ENCODE results near the gene ZNF862. TPM values are rescaled to one million over a fixed set of nuclear protein-coding genes. Genes with fewer than 3 reads are reported as not detected.

The ZNF862 gene
- total RNA-seq, 1 donor from 2014 or later, result 30.5 TPM

- intact Hi-C loops (cut with micrococcal nuclease), result loop anchor here (5.0 kb wide), 1 partner anchor 468 kb away; no protein-coding TSS in a partner anchor
Observed at GRCh38 chr7:149809215-149809614, 29.0 kb upstream of the ZNF862 start.

DNA sequence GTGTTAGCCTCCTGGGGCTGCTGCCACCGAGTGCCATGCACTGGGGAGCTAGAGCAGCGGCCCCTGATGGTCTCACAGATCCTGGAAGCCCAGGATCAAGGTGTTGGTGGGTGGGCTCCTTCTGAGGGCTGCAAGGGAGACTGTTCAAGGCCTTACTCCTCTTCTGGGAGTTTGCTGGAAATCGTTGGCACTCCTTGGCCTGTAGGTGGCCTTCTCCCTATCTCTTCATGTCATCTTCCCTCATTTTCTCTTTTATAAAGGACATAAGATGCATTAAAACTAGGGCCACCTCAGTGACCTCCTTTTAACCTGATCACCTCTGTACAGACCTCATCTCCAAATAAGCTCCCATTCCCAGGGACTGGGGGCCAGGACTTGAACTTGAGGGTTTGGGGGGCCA lies 27.0 kb upstream of the ZNF862 start:
- intact Hi-C loops (cut with micrococcal nuclease), result no loop called here

GRCh38 chr7:149811831-149812490 lies 26.2 kb upstream of the ZNF862 start:
- intact Hi-C loops (cut with micrococcal nuclease), result no loop called here

GRCh38 chr7:149813254-149814035 lies 24.7 kb upstream of the ZNF862 start:
- intact Hi-C loops (cut with micrococcal nuclease), result no loop called here

DNA sequence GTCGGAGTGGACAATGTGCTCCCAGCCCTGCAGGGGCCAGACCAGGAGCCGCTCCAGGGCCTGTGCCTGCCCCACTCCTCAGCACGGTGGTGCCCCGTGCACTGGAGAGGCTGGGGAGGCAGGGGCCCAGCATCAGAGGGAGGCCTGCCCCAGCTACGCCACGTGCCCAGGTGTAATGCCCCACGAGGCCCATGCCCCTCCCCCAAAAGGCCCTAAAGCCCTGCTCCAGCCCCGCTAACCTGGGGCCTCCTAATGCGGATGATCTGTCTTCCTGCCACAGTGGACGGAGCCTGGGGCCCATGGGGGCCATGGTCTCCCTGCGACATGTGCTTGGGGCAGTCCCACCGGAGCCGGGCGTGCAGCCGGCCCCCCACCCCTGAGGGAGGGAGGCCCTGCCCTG lies 23.7 kb upstream of the ZNF862 start:
- intact Hi-C loops (cut with micrococcal nuclease), result no loop called here

DNA sequence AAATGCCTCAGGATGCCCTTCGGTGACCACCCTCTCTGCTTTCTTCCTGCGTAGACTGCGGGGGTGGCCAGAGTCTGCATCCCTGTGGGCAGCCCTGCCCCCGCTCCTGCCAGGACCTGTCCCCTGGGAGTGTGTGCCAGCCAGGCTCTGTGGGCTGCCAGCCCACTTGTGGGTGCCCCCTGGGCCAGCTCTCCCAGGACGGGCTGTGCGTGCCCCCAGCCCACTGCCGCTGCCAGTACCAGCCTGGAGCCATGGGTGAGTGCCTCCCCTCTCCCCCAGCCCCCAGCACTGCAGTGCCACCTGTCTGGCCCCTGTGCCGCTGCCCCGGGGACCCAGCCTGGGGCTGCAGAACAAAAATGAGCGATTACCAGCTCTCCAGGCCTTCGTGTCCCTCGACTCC lies 23.1 kb upstream of the ZNF862 start:
- intact Hi-C loops (cut with micrococcal nuclease), result no loop called here

GRCh38 chr7:149815661-149816266 lies 22.4 kb upstream of the ZNF862 start:
- intact Hi-C loops (cut with micrococcal nuclease), result no loop called here

DNA sequence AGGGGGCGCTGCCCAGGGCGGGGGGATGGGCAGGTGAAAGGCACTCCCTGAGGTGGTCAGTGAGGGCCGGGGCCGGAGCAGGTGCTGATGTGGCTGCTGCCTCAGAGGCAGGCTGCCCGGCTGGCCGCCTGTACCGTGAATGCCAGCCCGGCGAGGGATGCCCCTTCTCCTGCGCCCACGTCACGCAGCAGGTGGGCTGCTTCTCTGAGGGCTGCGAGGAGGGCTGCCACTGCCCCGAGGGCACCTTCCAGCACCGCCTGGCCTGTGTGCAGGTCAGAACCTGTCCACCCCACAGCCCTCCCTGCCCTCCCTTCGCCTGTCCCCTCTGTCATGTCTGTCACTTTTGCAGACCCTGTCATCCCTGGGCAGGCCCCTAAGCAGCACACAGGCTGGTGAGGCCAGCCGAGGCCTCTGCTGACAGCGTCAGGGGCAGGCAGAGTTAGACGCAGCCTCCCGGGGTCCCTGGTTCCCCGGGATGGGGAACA lies 21.9 kb upstream of the ZNF862 start:
- intact Hi-C loops (cut with micrococcal nuclease), result no loop called here

- intact Hi-C loops (cut with micrococcal nuclease), result no loop called here
Observed at GRCh38 chr7:149816794-149817193, 21.4 kb upstream of the ZNF862 start.

- intact Hi-C loops (cut with micrococcal nuclease), result no loop called here
Observed at GRCh38 chr7:149817301-149817771, 20.8 kb upstream of the ZNF862 start.

DNA sequence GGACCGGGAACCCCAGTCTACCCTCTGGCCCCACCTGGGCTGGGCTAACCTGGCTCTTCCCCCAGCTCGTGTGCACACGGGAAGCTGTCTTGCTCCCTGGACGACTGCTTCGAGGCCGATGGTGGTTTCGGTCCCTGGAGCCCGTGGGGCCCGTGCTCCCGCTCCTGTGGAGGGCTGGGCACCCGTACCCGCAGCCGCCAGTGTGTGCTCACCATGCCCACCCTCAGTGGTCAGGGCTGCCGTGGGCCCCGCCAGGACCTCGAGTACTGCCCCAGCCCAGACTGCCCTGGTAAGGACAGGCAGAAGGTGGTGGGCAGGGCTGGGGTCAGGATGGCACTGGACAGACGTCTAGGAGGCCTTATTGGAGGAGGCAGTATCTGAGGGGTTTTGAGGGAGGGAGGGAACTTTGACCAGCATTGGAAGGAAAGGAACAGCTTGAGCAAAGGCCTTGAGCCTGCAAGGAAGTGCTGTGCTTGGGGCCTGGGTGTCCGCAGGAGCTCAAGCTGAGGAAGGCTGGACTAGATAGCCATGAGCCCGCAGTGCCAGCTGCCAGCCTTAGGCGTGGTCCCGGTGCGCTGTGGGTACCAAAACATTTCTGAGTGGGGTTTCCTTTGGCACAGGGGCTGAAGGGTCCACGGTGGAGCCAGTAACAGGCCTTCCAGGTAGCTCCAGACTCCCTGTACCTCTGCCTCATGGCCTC lies 20.2 kb upstream of the ZNF862 start:
- intact Hi-C loops (cut with micrococcal nuclease), result no loop called here

- intact Hi-C loops (cut with micrococcal nuclease), result no loop called here
Observed at GRCh38 chr7:149818536-149818840, 19.7 kb upstream of the ZNF862 start.

DNA sequence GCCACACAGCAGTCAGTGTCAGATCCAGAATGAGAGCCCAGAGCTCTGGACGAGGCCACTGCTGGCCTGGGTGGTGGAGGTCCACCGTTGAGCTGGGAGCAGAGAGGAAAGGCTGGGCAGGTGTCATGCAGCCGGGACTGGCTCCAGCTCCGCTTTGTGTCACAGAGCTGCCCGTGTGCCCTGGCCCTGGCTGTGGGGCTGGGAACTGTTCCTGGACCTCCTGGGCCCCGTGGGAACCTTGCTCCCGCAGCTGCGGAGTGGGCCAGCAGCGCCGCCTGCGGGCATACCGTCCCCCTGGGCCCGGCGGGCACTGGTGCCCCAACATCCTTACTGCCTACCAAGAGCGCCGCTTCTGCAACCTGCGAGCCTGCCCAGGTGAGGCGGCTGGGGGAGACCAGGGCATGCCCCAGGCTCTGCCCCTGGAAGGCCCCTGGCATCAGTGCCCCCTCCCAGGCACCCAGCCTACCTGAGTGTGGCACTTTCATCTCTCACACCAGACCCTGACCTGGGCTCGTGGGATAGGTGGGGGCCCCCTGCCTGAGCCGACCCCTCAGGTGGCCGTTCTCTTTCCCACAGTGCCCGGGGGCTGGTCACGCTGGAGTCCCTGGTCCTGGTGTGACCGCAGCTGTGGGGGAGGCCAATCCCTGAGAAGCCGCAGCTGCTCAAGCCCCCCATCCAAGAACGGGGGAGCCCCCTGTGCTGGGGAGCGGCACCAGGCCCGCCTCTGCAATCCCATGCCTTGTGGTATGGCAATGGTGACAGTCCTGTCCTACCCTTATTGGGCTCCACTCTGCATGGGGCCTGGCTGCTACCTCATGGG lies 18.8 kb upstream of the ZNF862 start:
- intact Hi-C loops (cut with micrococcal nuclease), result no loop called here

GRCh38 chr7:149819961-149820340 lies 18.2 kb upstream of the ZNF862 start:
- intact Hi-C loops (cut with micrococcal nuclease), result no loop called here

- intact Hi-C loops (cut with micrococcal nuclease), result no loop called here
Observed at GRCh38 chr7:149820622-149821190, 17.5 kb upstream of the ZNF862 start.

DNA sequence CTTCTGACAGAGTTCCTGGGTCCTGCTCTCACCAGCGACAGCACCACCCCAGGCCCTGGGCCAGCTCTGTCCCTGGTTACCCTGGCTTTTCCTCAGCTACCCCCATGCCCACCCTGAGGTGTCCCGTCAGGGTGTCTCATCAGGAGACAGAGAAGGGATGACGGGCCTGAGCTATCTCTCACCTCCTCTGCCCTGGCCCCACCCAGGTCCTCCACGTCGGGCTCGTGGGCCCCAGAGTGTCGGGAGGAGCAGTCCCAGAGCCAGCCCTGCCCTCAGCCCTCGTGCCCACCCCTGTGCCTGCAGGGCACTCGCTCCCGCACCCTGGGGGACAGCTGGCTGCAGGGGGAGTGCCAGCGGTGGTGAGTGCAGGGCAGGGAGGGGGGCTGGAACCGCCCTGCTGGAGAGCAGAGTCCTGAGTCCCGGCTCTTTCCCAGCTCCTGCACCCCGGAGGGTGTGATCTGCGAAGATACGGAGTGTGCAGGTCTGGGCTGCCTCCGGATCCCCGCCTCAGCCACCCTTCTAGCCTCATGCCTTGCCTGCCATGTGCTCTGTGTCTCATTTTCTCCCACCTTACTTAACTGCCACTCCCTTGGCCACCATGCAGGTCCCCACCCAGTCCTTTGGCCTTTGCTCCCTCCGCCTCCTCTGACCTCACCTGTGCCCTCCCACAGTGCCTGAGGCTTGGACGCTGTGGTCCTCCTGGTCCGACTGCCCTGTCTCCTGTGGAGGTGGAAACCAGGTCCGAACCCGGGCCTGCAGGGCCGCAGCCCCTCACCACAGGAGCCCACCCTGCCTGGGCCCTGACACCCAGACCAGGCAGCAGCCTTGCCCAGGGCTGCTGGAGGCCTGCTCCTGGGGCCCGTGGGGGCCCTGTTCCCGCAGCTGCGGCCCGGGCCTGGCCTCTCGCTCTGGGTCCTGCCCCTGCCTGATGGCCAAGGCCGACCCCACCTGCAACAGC lies 16.7 kb upstream of the ZNF862 start:
- intact Hi-C loops (cut with micrococcal nuclease), result no loop called here

DNA sequence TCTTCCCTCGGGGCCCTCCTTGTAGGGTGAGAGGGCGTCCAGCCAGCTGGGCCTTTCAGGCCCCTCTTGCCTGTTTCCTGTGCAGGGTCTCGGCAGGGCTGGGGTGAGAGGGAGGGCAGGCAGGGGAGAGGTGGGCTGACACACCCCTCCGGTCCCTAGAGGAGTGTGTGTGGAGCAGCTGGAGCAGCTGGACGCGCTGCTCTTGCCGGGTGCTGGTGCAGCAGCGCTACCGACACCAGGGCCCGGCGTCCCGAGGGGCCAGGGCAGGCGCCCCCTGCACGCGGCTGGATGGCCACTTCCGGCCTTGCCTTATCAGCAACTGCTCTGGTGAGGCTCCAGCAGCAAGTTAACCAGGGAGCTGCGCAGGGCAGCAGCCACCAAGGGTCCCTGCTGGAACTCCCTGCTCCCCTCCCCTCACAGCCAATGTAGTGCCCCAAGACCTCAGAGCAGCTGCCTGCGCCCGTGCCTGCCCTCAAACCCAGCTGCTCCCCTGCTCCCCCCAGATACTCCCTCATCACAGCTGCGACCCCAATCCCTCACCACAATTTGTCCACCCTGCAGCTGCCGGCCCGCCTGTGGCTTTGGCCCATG lies 15.7 kb upstream of the ZNF862 start:
- intact Hi-C loops (cut with micrococcal nuclease), result no loop called here

- intact Hi-C loops (cut with micrococcal nuclease), result no loop called here
Observed at GRCh38 chr7:149823191-149823630, 15.0 kb upstream of the ZNF862 start.

GRCh38 chr7:149823631-149824199 lies 14.5 kb upstream of the ZNF862 start:
- intact Hi-C loops (cut with micrococcal nuclease), result no loop called here

Data from T-helper 1 cell treated with Interleukin-12 subunit alpha and Interleukin-12 subunit beta and Interleukin-4 antibody, amounts not matched to agents 30 ng/mL and 1 ng/mL, for 36 hours (primary cell).